SHP77 treated with DMSO at 0.1 percent for 48 hours (cell line): ENCODE data around the gene FXYD5.

ENCODE experiments used
- DNase-seq: peaks from one replicate; lab custom pipeline; 2025; lab: John Stamatoyannopoulos, UW

The FXYD5 gene, protein sequence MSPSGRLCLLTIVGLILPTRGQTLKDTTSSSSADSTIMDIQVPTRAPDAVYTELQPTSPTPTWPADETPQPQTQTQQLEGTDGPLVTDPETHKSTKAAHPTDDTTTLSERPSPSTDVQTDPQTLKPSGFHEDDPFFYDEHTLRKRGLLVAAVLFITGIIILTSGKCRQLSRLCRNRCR

DNA sequence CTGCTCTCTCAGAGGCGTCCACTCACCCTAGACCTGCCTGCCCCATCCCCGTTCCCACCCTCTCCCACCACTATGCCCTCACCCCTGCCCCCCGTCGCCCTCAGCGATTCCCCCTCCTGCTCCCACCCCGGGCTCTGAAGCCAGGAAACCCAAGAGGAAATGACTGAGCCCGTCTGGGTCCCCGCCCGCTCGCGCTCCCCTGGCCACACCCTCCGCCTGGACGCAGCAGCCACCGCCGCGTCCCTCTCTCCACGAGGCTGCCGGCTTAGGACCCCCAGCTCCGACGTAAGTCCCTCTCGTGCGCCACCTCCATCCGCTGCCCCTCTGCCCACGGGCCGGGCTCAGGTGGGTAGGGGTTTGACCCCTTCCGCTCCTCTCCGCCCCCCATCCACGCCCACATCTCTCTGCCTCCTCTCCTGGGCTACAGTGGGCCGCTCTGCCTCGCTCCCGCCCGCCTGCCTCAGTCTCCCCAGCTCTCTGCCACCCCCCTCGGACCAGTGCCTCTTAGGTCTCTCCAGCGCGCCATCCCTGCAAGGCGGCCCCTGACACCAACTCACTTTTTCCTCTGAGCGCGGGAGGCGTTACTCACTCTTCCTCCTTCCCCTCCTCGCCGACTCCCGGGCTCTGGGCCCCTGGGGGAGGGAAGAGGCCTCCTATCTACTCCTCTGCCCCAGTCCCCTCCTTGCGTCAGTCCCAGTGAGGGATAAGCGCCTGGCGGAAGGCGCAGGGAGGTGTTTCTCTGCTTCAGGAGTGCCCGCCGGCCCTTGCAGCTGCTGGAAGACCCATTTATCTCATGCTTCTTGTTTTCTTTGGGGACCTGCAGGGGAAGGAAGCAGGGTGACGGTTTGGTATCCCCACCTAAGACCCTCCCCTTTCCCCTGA lies at the start of gene FXYD5:
Gene FXYD5 (plus strand): TSS at position 211 of the 882 bp plus-strand sequence. CDS start 816 bp downstream, outside the sequence.
- DNase-seq = no peak

DNA sequence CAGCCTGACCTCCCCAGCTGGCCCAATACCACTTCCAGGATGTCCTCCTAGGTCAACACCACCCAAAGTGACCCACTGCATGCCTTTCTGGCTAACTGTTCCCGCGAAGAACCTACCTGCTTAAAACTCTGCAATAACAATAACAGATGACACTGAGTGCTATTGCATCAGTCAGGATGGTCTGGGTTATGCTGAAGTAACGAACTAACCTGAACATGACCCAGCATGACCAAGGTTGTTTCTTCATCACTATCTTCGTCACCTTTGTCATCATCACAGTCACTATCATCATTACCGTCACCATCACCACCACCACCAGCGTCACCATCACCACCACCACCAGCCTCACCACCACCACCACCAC lies 49.5 kb upstream of the FXYD5 start:
- no peak for DNase-seq

DNA sequence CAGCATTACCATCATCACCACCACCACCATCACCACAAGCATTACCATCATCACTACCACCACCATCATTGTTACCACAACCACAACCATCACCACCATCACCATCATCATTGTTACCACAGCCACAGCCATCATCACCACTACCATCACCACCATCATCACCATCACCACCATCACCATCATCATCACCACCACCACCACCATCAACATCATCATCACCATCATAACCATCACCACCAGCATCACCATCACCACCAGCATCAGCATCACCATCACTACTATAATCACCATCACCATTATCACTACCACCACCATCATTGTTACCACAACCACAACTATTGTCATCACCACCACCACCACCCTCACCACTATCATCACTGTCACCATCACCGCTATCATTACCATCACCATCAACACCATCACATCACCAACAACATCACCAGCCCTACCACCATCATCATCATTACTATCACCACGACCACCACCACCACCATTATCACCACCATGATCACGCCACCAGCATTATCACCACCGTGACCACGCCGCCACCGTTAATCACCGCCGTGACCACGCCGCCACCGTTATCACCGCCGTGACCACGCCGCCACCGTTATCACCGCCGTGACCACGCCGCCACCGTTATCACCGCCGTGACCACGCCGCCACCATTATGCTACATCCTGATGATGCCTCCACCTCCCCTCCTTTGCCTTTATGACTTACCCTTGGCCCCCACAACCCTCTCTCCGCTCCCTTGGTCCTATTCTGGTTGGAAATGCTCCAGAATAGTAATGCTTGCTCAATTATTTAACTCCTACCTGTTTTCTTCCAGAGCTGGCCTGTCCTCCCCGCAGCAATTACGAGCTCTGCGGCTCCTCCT lies 48.9 kb upstream of the FXYD5 start:
- no peak for DNase-seq

DNA sequence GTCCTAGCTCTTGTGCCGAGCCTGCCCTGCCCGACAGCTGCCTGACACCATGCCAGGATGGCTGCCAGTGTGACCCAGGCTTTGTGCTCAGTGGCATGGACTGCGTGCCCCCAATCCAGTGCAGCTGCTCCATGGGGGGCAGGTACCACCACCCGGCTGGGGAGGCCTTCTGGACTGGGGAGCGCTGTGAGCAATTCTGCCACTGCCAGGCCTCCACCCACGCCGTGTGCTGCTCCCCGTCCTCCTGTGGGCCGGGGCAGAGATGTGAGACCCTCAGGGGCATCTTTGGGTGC lies 48.3 kb upstream of the FXYD5 start:
- DNase-seq = no peak

DNA sequence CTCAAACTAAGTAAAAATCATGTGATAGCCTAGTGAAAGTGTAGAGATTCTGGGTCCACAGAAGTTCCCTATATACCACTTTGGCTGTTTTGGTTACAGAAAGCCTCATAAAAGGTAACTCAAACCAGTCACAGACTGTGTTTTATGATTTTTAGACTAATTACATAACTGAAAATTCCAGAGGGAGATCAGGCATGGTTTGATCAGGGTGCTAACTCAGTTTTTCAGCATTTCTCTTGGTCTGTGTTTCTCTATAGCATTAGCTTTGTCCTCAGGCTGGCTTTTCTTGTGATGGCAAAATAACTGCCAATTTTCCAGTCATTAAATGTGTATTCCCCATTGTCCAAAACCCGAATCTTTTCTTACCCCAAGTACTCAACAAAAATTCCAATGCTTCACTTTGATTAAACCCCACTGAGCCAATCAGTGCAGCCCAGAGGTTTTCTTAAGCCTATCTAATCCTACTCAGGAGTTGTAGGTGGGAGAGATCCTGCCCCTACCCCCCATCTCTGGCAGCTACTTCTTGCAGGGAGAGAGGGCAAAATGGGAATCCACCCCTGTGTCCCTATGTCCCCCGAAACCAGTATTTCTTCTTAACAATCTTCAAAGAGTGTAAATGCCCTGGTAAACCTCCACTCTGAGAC lies 47.5 kb upstream of the FXYD5 start:
- DNase-seq = no peak

DNA sequence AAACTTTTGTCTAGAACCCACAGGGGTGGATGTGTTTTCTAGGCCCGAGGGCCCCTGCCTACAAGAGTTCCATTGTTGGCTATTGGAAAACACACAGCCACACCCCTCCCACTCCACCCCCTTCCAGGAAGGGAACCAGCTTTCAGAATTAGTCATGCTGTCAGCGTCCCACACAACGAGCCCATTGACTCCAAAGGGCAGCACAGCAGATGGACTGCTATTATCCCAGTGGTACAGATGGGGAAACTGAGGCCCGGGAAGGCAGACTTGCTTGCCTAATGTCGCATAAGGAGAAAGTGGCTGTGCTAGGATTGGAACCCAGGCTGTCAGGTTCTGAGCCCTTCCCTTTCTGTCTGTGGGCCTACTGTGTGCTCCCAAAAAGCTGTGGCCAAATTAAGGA lies 47.0 kb upstream of the FXYD5 start:
- no peak for DNase-seq

DNA sequence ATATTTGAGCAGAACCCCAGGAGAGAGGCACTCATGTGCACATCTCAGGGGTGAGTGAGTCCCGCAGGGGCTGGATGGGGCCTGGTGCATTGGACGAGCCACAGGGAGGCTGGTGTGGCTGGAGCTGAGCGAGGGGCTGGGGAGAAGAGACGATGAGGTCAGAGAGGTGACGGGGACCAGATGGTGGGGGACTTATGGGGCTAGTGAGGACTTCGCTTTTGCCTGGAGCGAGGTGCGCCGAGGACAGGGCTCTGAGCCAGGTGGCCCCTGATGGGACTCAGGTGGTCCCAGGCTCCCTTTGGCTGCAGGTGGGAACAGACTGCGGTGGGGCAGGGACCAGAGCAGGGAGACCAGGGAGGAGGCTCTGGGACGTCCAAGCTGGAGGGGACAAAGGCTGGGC lies 45.8 kb upstream of the FXYD5 start:
- DNase-seq = no peak

DNA sequence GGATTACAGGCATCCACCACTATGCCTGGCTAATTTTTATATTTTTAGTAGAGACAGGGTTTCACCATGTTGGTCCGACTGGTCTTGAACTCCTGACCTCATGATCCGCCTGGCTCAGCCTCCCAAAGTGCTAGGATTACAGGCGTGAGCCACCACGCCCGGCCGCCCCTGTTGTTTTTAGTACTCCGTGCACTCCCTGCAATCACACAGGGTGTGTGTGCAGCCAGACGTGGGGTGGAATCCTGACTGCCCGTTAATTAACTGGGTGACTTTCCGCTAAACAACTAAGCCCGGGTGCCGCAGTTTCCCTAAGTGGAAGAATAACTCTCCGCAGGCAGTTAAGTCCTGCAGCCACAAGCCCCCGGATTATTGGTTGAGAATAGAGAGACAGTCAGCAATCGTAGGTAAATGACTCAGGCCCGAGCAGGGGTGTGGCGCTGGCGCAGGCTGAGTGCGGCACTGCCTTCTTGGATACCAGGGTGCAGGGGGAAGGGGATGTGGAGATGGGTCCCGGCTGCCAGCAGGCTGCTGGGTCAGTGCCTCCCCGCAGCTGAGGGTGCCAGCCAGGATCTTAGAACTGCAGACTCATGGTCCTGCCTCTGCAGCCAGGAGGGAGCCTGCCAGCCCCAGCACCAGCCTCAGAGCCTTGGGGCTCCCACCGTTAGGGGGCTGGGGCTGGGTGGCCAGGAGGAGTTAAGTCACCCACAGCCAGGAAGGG lies 45.0 kb upstream of the FXYD5 start:
- no peak for DNase-seq

DNA sequence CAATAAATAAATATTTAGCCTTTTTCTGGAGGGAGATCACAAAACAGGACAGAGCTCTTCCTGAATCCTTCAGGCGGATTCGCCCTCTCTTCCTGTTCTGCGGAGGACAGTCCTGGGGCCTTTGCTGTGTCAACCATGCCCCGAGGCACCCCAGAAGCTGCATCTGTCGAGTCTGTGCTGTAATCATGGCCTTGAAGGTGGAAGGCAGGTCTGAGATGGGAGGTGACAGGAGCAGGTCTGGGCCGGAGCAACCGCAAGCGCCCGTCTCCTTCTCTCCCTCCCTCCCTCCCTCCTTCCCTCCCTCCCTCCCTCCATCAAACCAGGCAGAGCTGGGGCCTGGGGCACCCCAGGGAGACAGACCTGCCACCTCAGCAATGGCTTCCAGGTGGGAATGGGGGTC lies 43.6 kb upstream of the FXYD5 start:
- no peak for DNase-seq

DNA sequence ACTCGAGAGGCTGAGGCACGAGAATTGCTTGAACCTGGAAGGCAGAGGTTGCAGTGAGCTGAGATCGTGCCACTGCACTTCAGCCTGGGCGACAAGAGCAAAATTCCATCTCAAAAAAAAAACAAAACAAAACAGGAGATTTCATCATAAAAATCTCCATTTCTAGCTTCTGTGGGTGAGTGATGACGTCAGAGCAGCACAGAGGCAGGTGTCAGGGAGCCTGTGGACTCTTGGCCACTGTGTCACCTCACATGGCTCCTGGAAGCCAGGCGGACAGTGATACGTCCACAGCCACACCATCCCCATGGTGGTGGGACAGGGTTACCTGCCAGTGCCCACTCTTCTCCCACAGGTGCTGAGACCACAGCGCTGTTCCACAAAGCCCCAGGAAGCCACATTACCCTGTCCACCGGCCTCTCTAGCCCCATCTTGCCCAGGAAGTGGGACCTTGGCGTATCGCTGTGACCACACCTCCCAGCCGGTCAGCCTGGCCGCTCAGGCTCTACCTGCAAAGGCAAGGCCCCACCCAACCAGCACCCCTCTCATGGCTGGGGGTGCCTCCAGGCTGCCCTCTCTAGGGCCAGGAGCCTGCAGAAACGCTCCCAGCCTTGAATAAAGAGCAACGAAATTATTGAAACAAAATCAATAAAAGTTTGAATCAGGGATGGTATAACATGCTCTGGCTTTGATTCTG lies 41.4 kb upstream of the FXYD5 start:
- DNase-seq = no peak

DNA sequence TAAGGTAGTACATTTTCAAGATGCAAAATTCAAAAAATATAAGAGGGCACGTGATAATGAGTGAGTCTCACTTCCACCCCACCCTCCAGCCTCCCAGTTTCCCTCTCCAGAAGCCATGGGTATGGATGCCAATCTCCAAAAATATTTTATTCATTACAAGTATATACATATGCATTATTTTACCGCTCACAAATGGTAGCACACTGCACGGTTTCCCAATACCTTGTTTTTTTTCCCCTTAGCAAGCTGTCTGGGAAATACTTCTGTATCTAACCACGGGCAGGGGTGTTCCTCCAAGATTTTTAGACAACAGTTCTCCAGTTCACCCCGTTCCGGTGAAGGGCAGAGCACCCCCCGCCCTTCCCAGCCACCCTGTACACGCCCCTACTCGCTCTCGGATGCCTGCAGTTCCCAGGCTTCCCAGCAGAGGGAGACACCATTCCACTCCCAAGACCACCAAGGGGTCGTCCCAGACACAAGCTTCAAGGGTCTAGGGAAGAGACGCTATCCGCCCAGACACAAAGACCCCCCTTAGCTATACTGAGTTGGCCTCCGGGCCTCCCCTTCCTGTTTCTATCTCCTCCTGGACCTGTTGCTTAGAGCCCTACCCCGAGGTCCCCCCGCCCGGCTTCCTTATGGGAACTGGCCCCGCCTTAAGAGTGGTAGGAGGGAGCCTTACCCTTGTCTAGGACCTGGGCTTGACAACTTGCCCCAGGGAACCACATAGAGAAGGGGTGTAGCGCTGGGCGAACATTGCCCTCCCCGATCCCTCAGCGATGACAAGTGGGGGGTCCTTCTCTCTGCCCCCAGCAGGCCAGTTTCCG lies 40.0 kb upstream of the FXYD5 start:
- no peak for DNase-seq

DNA sequence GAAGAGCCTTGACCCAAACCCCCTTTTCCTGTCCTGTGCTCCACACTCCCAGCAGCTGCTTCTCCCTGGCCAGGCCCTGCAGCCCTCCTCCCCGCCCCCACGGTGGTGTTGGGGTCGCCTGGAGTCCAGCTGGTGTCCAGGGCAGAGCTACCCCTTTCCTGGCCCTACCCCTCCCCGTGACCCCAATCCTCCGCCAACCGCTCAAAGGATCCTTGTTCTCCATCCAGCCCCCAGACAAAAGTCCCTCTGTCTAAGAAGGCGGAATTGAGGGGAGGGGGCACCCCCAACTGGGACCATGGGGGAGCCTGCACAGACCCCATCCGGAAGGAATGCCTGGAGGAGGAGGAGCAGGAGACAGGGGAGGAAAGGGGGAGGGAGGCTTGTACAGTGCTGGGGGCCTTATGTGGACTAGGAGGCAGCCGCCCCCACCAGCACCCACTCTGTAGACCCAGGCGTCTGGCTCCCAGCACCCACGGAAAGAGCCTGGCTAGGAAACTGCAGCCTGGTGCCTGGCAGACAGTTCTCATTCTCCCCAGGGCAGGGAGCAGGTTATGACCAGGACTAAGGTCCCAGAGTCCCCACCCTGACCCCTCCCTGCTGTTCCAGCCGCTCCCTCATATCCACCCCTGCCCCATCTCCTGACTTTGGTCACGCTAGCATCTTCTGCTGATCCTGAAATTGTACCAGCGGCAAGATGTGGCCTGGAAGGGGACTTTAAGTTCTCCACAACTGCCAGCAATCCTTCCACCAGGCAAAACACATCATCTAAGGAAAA lies 39.2 kb upstream of the FXYD5 start, which contains the start of gene FXYD3:
Gene FXYD3 (plus strand): TSS at position 647 of the 775 bp plus-strand sequence. CDS start 3,554 bp downstream, outside the sequence.
- DNase-seq = no peak

DNA sequence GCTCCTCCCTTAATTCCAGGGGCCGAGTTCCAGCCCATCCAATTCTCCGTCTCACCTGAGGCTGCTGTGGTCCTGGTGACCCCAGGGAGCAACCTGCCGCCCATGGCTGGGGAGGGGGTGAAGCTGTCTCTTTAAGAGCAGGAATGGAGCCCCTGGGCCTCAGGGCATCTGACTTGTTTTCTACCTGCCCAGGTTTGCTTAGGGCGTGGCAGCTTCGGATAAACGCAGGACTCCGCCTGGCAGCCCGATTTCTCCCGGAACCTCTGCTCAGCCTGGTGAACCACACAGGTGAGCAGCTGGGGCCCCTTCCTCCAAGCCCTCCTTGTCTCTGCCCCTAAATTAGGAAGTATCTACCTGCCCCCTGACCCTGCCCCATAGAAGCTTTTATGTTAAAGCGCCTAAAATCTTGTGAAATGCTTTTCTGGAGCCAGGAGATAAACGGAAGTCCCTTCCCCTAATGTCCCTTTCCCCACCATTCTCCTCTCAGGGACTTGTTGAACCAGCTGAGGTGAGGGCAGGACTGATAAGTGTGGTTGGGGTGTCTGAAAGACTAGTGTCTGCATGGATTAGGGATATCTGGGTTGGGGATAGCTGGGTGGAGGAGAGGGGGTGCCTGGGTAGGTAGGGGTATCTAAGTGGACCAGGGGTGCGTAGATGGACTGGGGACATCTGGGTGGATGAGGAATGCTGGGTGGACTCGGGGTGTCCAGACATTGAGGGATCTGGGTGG lies 38.3 kb upstream of the FXYD5 start:
- no peak for DNase-seq

DNA sequence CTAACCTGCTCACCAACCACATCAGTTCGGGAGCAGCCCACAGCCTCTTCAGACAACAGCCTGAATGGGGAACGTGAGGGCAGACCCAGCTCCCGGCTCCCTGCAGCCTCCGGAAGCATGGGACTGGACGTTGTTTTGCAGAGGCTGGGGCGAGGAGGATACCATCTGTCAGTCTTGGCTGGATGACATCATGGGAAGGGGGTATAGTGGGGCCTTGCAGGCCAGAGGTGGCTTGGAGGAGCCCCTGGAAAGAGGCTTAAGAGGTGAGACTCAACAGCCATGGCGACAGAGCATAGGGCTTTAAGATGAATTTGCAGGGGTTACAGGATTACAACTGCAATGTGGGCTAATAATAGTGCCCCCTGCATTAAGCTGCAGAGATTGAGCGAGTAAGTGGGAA lies 37.4 kb upstream of the FXYD5 start:
- DNase-seq = no peak

DNA sequence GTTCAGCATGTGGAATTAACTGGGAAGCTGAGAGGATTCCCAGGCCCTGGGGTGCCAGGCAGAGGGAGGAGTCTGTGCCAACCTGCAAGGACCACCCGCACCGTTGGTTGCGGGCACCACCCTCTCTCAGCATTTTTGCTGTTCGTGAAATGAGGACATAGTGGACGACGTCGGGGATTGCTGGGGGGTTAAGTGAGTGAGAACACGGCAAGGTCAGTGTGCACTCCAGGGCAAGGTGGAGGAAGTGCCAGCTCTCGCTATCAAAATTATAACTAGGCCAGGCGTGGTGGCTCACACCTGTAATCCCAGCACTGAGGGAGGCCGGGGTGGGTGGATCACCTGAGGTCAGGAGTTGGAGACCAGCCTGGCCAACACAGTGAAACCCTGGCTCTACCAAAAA lies 36.7 kb upstream of the FXYD5 start:
- no peak for DNase-seq

DNA sequence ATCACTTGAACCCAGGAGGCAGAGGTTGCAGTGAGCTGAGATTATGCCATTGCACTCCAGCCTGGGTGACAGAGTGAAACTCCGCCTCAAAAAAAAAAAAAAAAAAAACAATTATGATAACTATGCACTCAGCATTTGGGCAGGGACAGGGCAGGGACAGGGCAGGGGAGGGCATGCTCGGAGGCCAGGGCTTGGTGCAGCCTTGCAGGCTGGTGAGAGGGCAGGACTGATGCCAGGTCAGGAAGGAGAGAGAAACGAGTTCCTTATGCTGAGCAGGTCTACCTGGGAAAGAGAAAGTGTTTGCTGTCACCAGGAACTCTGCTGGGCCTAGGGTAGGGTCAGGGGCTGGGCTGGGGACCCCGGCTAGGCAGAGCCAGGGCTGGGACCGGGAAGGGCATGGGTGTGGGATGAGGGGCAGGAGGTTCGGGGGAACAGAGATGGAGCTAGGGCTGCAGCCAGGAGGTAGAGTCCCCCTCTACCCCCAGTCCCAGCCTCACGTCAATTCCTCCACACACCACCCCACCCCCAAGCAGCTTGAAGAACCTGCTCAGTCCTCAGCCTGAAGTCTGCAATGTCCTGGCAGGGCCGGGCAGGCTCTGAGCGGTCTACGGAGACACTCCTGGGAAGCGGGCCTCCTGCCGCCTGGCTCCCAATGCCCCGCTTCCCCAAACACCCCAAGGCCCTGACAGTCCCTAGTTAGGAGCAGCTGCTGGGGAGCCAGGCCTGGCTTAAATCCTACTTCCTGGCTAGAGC lies 36.1 kb upstream of the FXYD5 start:
- no peak for DNase-seq

DNA sequence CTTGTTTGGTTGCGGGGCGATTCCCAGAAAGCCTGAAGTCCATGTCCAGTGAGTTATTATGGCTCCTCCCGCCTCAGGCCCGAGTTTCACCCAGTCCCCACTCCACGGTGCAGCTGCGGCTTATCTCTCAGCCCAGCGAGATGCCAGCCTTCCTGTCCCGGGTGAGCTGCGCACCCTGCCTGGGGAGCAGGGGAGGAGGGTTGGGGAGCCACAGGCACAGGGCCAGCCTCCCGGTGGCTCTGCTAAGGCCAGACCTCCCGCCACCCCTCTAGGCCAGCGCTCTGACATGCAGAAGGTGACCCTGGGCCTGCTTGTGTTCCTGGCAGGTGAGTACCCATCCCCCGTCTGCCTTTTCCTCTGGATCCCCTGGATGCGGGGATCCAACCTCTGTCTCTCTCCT lies 35.4 kb upstream of the FXYD5 start:
- DNase-seq = no peak

DNA sequence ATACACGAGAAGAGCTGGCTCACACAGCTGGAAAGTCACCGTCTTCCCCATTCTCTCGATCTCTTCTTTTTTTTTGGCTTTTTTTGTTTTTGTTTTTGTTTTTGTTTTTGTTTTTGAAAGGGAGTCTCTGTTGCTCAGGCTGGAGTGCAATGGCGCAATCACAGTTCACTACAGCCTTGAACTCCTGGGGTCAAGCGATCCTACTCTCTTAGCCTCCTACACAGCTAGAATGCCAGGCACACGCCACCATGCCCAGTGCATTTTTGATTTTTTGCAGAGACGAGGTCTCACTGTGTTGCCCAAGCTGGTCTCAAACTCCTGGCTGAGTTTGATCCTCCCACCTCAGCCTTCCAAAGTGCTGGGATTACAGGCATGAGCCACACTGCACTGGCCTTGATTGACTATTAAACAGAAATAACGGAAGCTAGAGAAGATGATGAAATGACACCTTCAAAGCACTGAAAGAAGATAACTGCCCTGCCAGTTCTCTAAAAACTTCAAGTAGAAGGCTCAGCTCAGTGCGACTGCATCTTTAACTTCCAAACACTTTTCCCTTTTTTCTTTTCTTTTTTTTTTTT lies 34.9 kb upstream of the FXYD5 start:
- no peak for DNase-seq
